ENCODE data around the gene HSFX3.

DNA sequence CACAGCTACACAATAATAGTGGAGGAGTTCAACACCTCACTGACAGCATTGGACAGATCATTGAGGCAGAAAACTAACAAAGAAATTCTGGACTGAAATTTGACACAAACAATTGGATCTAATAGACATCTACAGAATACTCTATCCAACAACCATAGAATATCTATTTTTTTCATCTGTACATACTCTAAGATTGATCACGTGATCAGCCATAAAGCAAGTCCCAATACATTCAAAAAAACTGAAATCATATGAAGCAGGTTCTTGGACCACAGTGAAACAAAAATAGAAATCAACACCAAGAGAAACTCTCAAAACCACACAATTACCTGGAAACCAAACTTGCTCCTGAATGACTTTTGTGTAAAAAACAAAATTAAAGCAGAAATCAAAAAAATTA is 32.4 kb downstream of the HSFX3 start:
- TF ChIP-seq, protein P1, sequence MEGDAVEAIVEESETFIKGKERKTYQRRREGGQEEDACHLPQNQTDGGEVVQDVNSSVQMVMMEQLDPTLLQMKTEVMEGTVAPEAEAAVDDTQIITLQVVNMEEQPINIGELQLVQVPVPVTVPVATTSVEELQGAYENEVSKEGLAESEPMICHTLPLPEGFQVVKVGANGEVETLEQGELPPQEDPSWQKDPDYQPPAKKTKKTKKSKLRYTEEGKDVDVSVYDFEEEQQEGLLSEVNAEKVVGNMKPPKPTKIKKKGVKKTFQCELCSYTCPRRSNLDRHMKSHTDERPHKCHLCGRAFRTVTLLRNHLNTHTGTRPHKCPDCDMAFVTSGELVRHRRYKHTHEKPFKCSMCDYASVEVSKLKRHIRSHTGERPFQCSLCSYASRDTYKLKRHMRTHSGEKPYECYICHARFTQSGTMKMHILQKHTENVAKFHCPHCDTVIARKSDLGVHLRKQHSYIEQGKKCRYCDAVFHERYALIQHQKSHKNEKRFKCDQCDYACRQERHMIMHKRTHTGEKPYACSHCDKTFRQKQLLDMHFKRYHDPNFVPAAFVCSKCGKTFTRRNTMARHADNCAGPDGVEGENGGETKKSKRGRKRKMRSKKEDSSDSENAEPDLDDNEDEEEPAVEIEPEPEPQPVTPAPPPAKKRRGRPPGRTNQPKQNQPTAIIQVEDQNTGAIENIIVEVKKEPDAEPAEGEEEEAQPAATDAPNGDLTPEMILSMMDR (IDR thresholded peaks at IDR 0.05), result no peak
- TF ChIP-seq POLR2A (IDR thresholded peaks at IDR 0.05), result no peak

All from esophagus squamous epithelium (tissue), 4 donors.